OCI-M2 (cell line): ENCODE results near the gene VIPR1.

Source experiments
- DNase-seq: peaks from one replicate; lab custom pipeline; 2025; ENCODE audit not compliant: unreplicated experiment; lab: John Stamatoyannopoulos, UW

Gene VIPR1

GRCh38 chr3:42502429-42503250, at the start of gene VIPR1:
VIPR1 (plus strand) TSS chr3:42502643; CDS start chr3:42502736, 93 bp downstream.
- no peak for DNase-seq

- no peak for DNase-seq
Measured at GRCh38 chr3:42456211-42456610, 46.2 kb upstream of the VIPR1 start.

- DNase-seq, result no peak
Measured at GRCh38 chr3:42459151-42459550, 43.3 kb upstream of the VIPR1 start.

- no peak for DNase-seq
Measured at GRCh38 chr3:42461762-42462161, 40.7 kb upstream of the VIPR1 start.

GRCh38 chr3:42463093-42463492, 39.4 kb upstream of the VIPR1 start:
- DNase-seq, result no peak

- DNase-seq, result no peak
Measured at GRCh38 chr3:42468111-42468510, 34.3 kb upstream of the VIPR1 start.

GRCh38 chr3:42472555-42472954, 29.9 kb upstream of the VIPR1 start:
- no peak for DNase-seq

GRCh38 chr3:42473083-42473932, 29.1 kb upstream of the VIPR1 start:
- DNase-seq, result no peak

- no peak for DNase-seq
Measured at GRCh38 chr3:42476225-42477125, 26.0 kb upstream of the VIPR1 start.

GRCh38 chr3:42477696-42478095, 24.7 kb upstream of the VIPR1 start:
- no peak for DNase-seq

- DNase-seq, result no peak
Measured at GRCh38 chr3:42478830-42479229, 23.6 kb upstream of the VIPR1 start.

GRCh38 chr3:42486814-42487565, 15.5 kb upstream of the VIPR1 start:
- DNase-seq, result no peak

GRCh38 chr3:42488687-42489086, 13.8 kb upstream of the VIPR1 start:
- no peak for DNase-seq

- no peak for DNase-seq
Measured at GRCh38 chr3:42489116-42489936, 13.1 kb upstream of the VIPR1 start.

- DNase-seq, result no peak
Measured at GRCh38 chr3:42489937-42490227, 12.6 kb upstream of the VIPR1 start.

- DNase-seq, result no peak
Measured at GRCh38 chr3:42490243-42490642, 12.2 kb upstream of the VIPR1 start.

- no peak for DNase-seq
Measured at GRCh38 chr3:42491881-42492507, 10.4 kb upstream of the VIPR1 start.

- no peak for DNase-seq
Measured at GRCh38 chr3:42492508-42493080, 9.8 kb upstream of the VIPR1 start.
